Esophagus muscularis mucosa (tissue), 4 donors: Measurements from ENCODE around the gene NCOR1. TPM values are rescaled to one million over a fixed set of nuclear protein-coding genes. Genes with fewer than 3 reads are reported as not detected.
A peak's percentile ranks its signal among the peaks of the same experiment; 100 is the strongest.

ENCODE experiments used
- DNase-seq: peaks from one replicate; pipeline ENCODE4 v3.0.0-alpha.2; 2017; ENCODE audit errors: extremely low spot score
- H3K27ac ChIP-seq, 4 donors: fragments of 200-600 bp; sonication (generic); replicated peaks in 1 of 4; 1 replicate in 3 of 4; 2 replicates in 1 of 4; pipeline ENCODE4 v1.5.1; 2016 to 2019; ENCODE audit warnings: mild to moderate bottlenecking in 1 of 4
- H3K27me3 ChIP-seq, 4 donors: fragments of 200-600 bp; sonication (generic); one replicate each; pipeline versions ENCODE4 v1.5.1 to v1.6.0; 2016 to 2019
- H3K36me3 ChIP-seq, 4 donors: fragments of 200-600 bp; sonication (generic); one replicate each; pipeline ENCODE4 v1.5.1; 2016 to 2019
- H3K4me1 ChIP-seq, 4 donors: fragments of 200-600 bp; sonication (generic); one replicate each; pipeline ENCODE4 v1.5.1; 2016 to 2019
- H3K4me3 ChIP-seq, 4 donors: fragments of 200-600 bp; sonication (generic); 1 replicate in 2 of 4; 2 replicates in 2 of 4; pipeline ENCODE4 v1.5.1; 2016 to 2019; ENCODE audit warnings: mild to moderate bottlenecking in 4 of 4, moderate library complexity in 1 of 4
- H3K9me3 ChIP-seq, 4 donors: fragments of 200-600 bp; sonication (generic); 1 replicate in 3 of 4; 2 replicates in 1 of 4; pipeline ENCODE4 v1.5.1; 2016 to 2019
- EP300 ChIP-seq: sonication (generic); formaldehyde crosslinking; IDR thresholded peaks from one replicate; pipeline ENCODE4 v1.6.1; 2017; ENCODE audit warnings: antibody characterized with exemption
- POLR2A ChIP-seq: fragments of 450-650 bp; IDR thresholded peaks from one replicate; pipeline ENCODE4 v1.6.1; 2017; ENCODE audit warnings: antibody characterized with exemption, moderate library complexity, mild to moderate bottlenecking, low read depth
- POLR2AphosphoS5 ChIP-seq, 2 donors: sonication (generic); formaldehyde crosslinking; IDR thresholded peaks; one replicate each; pipeline ENCODE4 v1.6.1; 2017; ENCODE audit warnings: antibody characterized with exemption in 2 of 2
- WGBS: methylation state at CpG from one replicate; pipeline ENCODE4 v1.1.5; 2018; 5-methylcytosine and 5-hydroxymethylcytosine counted together
- intact Hi-C: fragments of 100-400 bp; cut with DNase I; formaldehyde crosslinking; loops from one replicate; pipeline ENCODE4 v1.15.1; 2023
- total RNA-seq, 4 donors: library from RNA; depleted of rRNA; stranded (reverse); fragments of >200 nt; gene quantifications; one replicate each; pipeline versions ENCODE4 v1.1.0 to v1.2.1, GENCODE V29; 2016
- TF ChIP-seq, protein P1 (sequence below), 3 experiments: fragments of 200-600 bp in 2 of 3; fragments of 450-650 bp in 1 of 3; sonication (generic) in 2 of 3; IDR thresholded peaks; one replicate each; pipeline ENCODE4 v1.5.1; 2017 to 2019; ENCODE audit warnings: antibody characterized with exemption in 3 of 3, mild to moderate bottlenecking in 2 of 3, moderate library complexity in 1 of 3

NCOR1 gene
- total RNA-seq, 4 donors from 2014 or later, result 100 to 123 (median 109) TPM

DNA sequence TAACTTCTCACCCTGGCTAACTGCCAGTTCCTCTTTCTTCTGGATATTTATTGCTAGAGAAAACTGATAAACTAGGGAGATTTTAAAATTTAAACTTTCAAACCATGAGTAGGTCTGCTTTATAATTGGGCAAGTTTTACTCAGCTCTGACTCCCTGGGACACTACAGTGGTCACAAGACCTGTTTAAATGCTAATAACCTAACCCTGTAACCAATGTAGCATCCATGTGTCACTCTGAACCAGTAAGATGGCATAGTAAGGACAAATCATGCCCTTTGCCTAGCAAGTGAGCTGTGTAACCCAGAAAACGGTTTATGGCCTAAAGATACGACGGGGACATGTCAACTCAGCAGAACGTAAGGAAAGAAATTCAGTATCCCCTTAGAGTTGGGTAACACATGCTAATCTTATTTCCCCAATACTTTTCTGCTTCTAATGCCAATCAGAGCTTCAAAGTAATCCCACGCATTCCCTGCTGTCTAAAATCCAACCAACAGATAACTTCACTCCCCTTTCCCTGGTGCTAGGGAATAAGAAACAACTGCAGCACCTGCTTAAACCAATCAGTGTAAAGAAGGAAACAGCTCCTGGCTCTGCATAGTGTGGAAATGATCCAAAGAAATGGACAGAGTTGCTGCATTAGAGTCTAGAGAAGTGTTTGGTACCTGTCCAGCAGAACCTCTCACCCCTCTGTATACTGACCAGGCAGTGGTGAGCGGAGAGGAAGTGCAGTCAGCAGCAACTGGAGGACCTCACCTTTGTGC is 85.7 kb downstream of the NCOR1 start:
- Histone ChIP-seq H3K4me1 (peaks cover 0 to 7% (median 0%) of the 10 kb centered on the region in 4 donors), H3K36me3 (peaks cover 15 to 59% (median 39%) of the 10 kb centered on the region in 4 donors), H3K4me3 (no peak overlapping the region), H3K27ac (no peak overlapping the region), H3K9me3 (no peaks in the 10 kb centered on the region), H3K27me3 (no peaks in the 10 kb centered on the region)
- intact Hi-C loops, result no loop called here
- TF ChIP-seq, protein P1, sequence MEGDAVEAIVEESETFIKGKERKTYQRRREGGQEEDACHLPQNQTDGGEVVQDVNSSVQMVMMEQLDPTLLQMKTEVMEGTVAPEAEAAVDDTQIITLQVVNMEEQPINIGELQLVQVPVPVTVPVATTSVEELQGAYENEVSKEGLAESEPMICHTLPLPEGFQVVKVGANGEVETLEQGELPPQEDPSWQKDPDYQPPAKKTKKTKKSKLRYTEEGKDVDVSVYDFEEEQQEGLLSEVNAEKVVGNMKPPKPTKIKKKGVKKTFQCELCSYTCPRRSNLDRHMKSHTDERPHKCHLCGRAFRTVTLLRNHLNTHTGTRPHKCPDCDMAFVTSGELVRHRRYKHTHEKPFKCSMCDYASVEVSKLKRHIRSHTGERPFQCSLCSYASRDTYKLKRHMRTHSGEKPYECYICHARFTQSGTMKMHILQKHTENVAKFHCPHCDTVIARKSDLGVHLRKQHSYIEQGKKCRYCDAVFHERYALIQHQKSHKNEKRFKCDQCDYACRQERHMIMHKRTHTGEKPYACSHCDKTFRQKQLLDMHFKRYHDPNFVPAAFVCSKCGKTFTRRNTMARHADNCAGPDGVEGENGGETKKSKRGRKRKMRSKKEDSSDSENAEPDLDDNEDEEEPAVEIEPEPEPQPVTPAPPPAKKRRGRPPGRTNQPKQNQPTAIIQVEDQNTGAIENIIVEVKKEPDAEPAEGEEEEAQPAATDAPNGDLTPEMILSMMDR (IDR thresholded peaks at IDR 0.05), result no peak
- TF ChIP-seq POLR2A, result no peak
- TF ChIP-seq EP300, result no peak
- TF ChIP-seq POLR2AphosphoS5 (IDR thresholded peaks at IDR 0.05), result no peak
- DNase-seq, result no peak
- WGBS, result 95% methylated on average over 6 of the region's 6 CpGs

- TF ChIP-seq EP300, result no peak
- TF ChIP-seq, protein P1 (IDR thresholded peaks at IDR 0.05), result no peak
- no peak for TF ChIP-seq POLR2AphosphoS5 (IDR thresholded peaks at IDR 0.05)
- no peak for TF ChIP-seq POLR2A
- 86% methylated on average over 3 of the region's 3 CpGs for WGBS
- DNase-seq, result no peak
- Histone ChIP-seq H3K27me3 (no peaks in the 10 kb centered on the region), H3K36me3 (peaks cover 19 to 79% (median 49%) of the 10 kb centered on the region in 4 donors), H3K4me3 (no peak overlapping the region), H3K4me1 (peaks cover 0 to 5% (median 1%) of the 10 kb centered on the region in 4 donors), H3K9me3 (no peaks in the 10 kb centered on the region), H3K27ac (no peak overlapping the region)
- intact Hi-C loops, result no loop called here
Measured at GRCh38 chr17:16123531-16123930, 91.8 kb downstream of the NCOR1 start.

DNA sequence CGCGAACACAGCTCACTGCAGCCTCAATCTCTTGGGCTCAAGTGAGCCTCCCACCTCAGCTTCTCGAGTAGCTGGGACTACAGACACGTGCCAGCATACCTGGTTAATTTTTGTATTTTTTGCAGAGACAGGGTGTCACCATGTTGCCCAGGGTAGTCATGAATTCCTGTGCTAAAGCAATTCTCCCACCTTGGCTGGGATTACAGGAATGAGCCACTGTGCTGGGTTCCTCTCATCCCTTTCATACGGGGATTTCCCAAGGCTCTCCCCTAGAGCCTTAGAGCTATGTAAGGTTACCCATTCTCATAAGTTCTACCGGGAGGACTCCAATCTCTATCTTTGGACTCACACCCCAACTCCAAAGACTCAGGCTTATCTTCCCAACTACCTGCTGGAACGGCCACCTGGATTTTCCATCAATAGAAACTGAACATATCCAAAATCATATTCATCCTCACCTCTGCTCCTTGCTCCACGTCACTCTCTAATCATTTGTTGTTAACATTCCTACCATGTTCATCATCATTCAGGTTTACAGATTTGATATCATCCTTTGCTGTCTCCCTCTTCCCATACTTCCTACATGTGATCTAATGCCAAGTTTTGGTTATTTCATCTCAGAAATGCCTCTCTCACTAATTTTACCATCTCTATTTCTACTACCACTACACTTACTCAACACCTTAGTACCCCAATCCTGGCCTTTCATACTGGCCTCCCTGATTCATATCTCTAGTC is 92.5 kb downstream of the NCOR1 start:
- intact Hi-C loops, result no loop called here
- no peak for DNase-seq
- H3K27me3 ChIP-seq, result no peaks in the 10 kb centered on the region
- H3K27ac ChIP-seq, result peak overlapping the region in 1 of 4 donors; percentile 11
- no peaks in the 10 kb centered on the region for H3K9me3 ChIP-seq
- TF ChIP-seq POLR2AphosphoS5 (IDR thresholded peaks at IDR 0.05) (no peak), POLR2A (no peak), EP300 (no peak)
- TF ChIP-seq, protein P1 (IDR thresholded peaks at IDR 0.05), result no peak
- peaks cover 0 to 5% (median 1%) of the 10 kb centered on the region in 4 donors for H3K4me1 ChIP-seq
- H3K4me3 ChIP-seq, result no peak overlapping the region
- H3K36me3 ChIP-seq, result peaks cover 22 to 79% (median 54%) of the 10 kb centered on the region in 4 donors
- 69% methylated on average over 8 of the region's 8 CpGs for WGBS

DNA sequence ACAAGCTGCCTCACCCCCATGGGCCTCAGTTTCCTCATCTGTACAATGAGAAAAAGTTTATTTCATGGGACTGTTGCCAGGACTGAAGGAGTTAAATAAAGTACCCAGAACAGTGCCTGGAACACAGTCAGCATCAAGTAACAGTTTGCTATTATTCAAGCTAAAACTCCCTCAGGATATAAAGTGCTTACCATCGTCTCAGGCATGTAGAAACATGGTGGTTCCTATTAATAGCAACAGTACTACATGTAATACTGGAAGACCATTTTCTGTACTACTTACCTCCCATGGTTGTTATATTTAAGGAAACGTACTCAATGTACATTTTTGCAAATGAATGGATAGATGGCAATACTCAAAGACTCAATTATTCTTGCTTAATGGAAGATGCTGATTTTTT is 93.4 kb downstream of the NCOR1 start:
- no peak for DNase-seq
- Histone ChIP-seq H3K27ac (no peak overlapping the region), H3K9me3 (no peaks in the 10 kb centered on the region), H3K4me1 (peaks cover 0 to 5% (median 1%) of the 10 kb centered on the region in 4 donors), H3K4me3 (no peak overlapping the region), H3K27me3 (no peaks in the 10 kb centered on the region), H3K36me3 (peaks cover 25 to 86% (median 61%) of the 10 kb centered on the region in 4 donors)
- intact Hi-C loops, result no loop called here
- TF ChIP-seq POLR2AphosphoS5 (IDR thresholded peaks at IDR 0.05) (no peak), EP300 (no peak), POLR2A (no peak)
- TF ChIP-seq, protein P1 (IDR thresholded peaks at IDR 0.05), result no peak
- 62% methylated on average over 2 of the region's 2 CpGs for WGBS
